Measurements from ENCODE around the gene GALNTL6. TPM values are rescaled to one million over a fixed set of nuclear protein-coding genes. Genes with fewer than 3 reads are reported as not detected.

The GALNTL6 gene
- total RNA-seq, 1 experiment from 2014 or later = not detected

- TF ChIP-seq, protein P1, sequence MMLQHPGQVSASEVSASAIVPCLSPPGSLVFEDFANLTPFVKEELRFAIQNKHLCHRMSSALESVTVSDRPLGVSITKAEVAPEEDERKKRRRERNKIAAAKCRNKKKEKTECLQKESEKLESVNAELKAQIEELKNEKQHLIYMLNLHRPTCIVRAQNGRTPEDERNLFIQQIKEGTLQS (IDR thresholded peaks at IDR 0.05) = no peak
These were observed 33.0 kb downstream of the GALNTL6 start (continued) for GRCh38 chr4:171846232-171846631.

GRCh38 chr4:171846893-171847292 lies 33.7 kb downstream of the GALNTL6 start:
- intact Hi-C loops (cut with micrococcal nuclease) = loop anchor here (1.0 to 5.0 kb wide), 4 partner anchors 185 to 1588 kb away; no protein-coding TSS in a partner anchor
- Histone ChIP-seq H4K20me1 (ENCODE audit: insufficient read depth) (no peaks in the 10 kb centered on the region), H2AFZ (ENCODE audit: low read depth, low read length, poor library complexity, severe bottlenecking) (no peak overlapping the region), H3K27ac (ENCODE audit: low read depth, low read length) (no peak overlapping the region), H3K4me1 (ENCODE audit: control insufficient read depth in 1 of 2, insufficient read depth in 2 of 2, low read length in 2 of 2) (no peaks in the 10 kb centered on the region), H3K9me3 (ENCODE audit: control insufficient read depth in 1 of 2, insufficient read depth in 1 of 2, low read depth in 1 of 2, low read length in 2 of 2) (no peaks in the 10 kb centered on the region), H3K27me3 (ENCODE audit: insufficient read depth, low read length) (no peaks in the 10 kb centered on the region), H3K79me2 (ENCODE audit: insufficient read depth, low read length) (no peaks in the 10 kb centered on the region), H3K36me3 (ENCODE audit: control insufficient read depth in 1 of 2, insufficient read depth in 2 of 2, low read length in 2 of 2) (no peaks in the 10 kb centered on the region), H3K4me3 (replicated peaks in 1 of 2; ENCODE audit: low read depth in 1 of 2, low read length in 2 of 2) (no peak overlapping the region), H3K4me2 (ENCODE audit: low read length) (no peak overlapping the region), H3K9ac (ENCODE audit: low read length) (no peak overlapping the region), H3K9me2 (ENCODE audit: insufficient read depth) (no peaks in the 10 kb centered on the region)
- DNase-seq (ENCODE audit: low read depth, low spot score) (no peak), ATAC-seq (no peak)
- no TSS peak for BruUV-seq (replicated peaks)
- ChIA-PET POLR2A (no interaction called here), RAD21 (ENCODE audit: low non-redundant PET in 1 of 2, low total read pairs in 2 of 2, uncharacterized antibody in 2 of 2, unreplicated experiment in 2 of 2) (no interaction called here), CTCF (interaction anchor here (0.6 to 1.0 kb wide), 2 partner anchors 28 to 355 kb away, joined by 3 read pairs; no protein-coding TSS in a partner anchor)
- TF ChIP-seq SP1 (IDR thresholded peaks at IDR 0.05; ENCODE audit: low read depth) (no peak), ZFX (IDR thresholded peaks at IDR 0.05) (no peak), ZBTB33 (IDR thresholded peaks at IDR 0.05; ENCODE audit: extremely low read depth, insufficient replicate concordance, low read length) (no peak), REST (IDR thresholded peaks at IDR 0.05; ENCODE audit: low read depth) (no peak), EZH2phosphoT487 (IDR thresholded peaks at IDR 0.05; ENCODE audit: borderline replicate concordance) (no peak), EGR1 (IDR thresholded peaks at IDR 0.05; ENCODE audit: low read depth) (no peak), CEBPB (IDR thresholded peaks at IDR 0.05; ENCODE audit: low read depth) (no peak), CBX3 (IDR thresholded peaks at IDR 0.05; ENCODE audit: low read depth) (no peak), ELF1 (IDR thresholded peaks at IDR 0.05; ENCODE audit: borderline replicate concordance, low read depth) (no peak), POLR2AphosphoS5 (IDR thresholded peaks at IDR 0.05; ENCODE audit: low read depth, low read length) (no peak), YY1 (IDR thresholded peaks at IDR 0.05; ENCODE audit: extremely low read depth, insufficient replicate concordance, low read depth, low read length) (no peak), SIN3A (IDR thresholded peaks at IDR 0.05; ENCODE audit: low read depth) (no peak), FOSL1 (IDR thresholded peaks at IDR 0.05; ENCODE audit: low read depth) (no peak), JUND (IDR thresholded peaks at IDR 0.05) (no peak), POLR2A (IDR thresholded peaks at IDR 0.05; ENCODE audit: borderline replicate concordance, extremely low read depth, insufficient read depth, insufficient read length) (no peak), RAD21 (IDR thresholded peaks at IDR 0.05; ENCODE audit: low read depth) (no peak), SRF (IDR thresholded peaks at IDR 0.05; ENCODE audit: low read depth) (no peak)
- TF ChIP-seq, protein P1 (IDR thresholded peaks at IDR 0.05) = no peak
